GF-D8 (cell line): ENCODE data around the gene BANF2.
"Not testable (repeated sequence)": the region's sequence is repeated elsewhere in the genome, so short reads cannot be mapped to it uniquely, and the experiment has no call there.

Experiments used
- DNase-seq: peaks from one replicate; lab custom pipeline; 2025; lab: John Stamatoyannopoulos, UW

Gene BANF2

DNA sequence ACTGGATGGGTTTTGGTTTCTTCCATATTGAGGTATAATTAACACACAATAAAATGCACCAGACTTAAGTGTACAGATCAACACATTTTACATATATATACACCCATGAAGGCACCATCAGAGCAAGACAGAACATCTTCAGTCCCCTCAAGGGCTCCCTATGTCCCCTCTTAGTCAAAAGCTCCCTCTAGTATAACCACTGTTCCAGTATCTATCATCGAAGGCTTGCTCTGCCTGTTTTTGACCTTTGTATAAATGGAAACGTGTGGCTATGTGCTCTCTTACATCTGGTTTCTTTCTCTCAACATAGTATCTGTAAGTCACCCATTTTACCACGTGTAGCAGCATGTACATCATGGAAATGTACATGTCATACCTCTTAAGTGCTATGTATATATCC, 66.5 kb downstream of the BANF2 start:
- no peak for DNase-seq

GRCh38 chr20:17767624-17768023, 67.9 kb downstream of the BANF2 start:
- DNase-seq, result no peak

DNA sequence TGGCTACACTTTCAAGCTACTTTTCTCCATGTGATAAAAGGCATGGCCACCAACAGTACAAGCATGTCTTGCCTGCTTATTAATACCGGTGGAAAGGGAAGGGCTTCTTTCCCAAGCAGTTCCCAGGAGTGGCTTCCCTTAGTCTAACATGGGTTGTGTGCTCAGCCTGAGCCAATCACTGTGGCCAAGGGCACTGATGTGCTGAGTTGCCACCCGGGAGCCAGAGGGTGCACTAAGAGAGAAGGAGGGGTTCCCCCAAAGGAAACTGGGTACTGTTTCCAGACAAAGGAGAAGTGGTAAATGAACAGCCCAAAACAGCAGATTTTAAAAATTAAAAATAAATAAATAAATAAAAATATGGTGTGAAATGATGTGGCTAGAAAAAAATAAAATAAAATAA, 68.5 kb downstream of the BANF2 start:
- no peak for DNase-seq

GRCh38 chr20:17769716-17770115, 70.0 kb downstream of the BANF2 start:
- not testable (repeated sequence) for DNase-seq

DNA sequence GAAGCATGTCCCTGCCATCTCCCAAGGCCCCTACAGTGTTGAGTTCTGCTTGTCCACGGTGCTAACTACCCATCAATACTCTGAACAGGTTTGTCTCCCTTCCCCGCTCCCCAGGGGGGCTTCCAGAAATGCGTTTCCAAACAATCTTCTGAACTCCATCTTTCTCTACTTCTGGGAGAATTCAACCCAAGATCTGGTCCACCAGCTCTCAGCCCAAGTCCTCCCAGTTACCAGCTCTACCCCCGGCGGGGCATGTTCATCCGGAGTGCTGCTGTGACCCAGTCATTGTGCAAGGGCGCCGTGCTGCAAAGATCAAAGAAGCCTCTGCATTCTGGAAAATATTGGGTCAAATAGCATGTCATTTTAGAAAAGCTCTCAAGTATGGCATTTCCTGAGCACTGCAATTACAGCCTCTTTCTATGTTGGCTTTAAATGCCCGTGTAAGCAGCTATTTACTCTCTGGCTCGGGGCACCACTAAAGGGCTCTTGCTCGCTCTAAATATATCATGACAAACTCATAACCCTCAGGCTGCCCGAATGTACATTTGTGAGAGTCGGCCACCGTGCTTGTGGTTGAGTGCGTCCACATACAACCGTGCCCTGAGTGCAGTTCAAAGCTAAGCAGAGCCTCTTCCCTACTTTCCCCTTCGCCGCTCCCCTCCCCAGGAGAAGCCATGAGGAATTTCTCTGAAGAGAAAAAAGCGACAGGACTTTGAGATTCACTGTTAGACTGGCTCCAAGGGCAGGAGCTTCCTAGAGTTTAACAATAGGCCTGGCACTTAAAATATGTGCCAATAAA, 71.6 kb downstream of the BANF2 start:
- no peak for DNase-seq

DNA sequence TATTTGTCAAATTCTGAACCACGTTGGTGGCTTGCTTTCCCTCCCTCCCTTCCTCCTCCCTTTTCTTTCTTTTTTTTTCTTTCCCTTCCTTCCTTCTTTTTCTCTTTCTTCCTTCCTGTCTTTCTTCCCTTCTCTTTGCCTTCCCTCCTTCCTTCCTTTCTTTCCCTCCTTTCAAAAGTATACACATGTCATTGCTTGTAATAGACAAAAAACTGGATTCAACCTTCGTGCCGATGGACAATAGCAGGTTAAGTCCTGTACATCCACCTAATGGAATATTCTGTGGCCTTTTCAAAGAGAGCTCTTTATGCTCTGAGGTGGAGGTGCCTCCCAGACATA, 72.2 kb downstream of the BANF2 start:
- no peak for DNase-seq

- no peak for DNase-seq
Observed at GRCh38 chr20:17773619-17774018, 73.9 kb downstream of the BANF2 start.

DNA sequence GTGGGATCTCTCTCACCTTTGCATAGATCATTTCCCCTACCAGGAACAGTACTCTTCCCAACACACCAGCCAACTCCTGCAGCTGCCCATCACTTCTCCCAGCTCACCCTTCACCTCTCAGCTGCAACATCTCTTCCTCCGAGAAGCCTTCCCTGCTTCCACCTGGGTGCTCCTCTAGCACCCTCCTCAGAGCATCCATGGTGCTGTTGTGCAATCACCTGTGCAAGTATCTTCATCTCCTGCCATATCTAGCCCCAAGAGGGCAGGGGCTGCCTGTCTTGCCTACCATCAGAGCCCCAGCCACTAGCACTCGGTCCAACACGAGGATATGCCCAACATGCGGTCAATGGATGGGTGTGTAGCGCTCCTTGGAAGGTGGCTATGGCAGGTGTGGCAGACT, 75.8 kb downstream of the BANF2 start:
- no peak for DNase-seq

- DNase-seq, result no peak
Observed at GRCh38 chr20:17776551-17776950, 76.8 kb downstream of the BANF2 start.

- not testable (repeated sequence) for DNase-seq
Observed at GRCh38 chr20:17779011-17779410, 79.2 kb downstream of the BANF2 start.

GRCh38 chr20:17782768-17783167, 83.0 kb downstream of the BANF2 start:
- no peak for DNase-seq

DNA sequence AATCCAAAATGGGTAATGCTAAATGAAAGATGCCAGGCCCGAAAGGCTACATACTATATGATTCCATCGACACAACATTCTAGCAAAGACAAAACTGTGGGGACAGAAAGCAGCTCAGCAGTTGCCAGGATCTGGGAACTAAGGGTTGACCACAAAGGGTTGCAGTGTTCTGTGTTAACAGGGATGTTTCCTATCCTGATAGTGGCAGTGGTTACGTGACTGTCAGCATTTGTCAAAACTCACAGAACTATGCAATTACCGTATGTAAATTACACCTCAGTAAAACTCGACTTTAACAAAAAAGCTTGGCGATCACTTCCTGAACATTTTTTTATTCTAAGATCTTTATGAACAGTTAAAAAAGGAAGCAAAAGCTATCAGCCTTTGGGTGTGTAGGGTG, 83.9 kb downstream of the BANF2 start:
- DNase-seq, result no peak

- no peak for DNase-seq
Observed at GRCh38 chr20:17785007-17785406, 85.2 kb downstream of the BANF2 start.
